T-helper 2 cell (primary cell): Measurements from ENCODE around the gene DNAL4.
"Not testable (repeated sequence)": the region's sequence is repeated elsewhere in the genome, so short reads cannot be mapped to it uniquely, and the experiment has no call there.

Experiments used
- DNase-seq, 5 experiments: peaks; one replicate each; pipeline versions ENCODE4 v3.0.0 to v3.0.0-alpha.2; 2012 to 2022

Gene DNAL4

GRCh38 chr22:38826801-38827200 is 32.9 kb upstream of the DNAL4 start:
- no peak for DNase-seq

GRCh38 chr22:38826386-38826785 is 32.4 kb upstream of the DNAL4 start:
- DNase-seq = no peak

GRCh38 chr22:38824585-38824984 is 30.6 kb upstream of the DNAL4 start:
- peak in 1 of 5 experiments; percentile 56 for DNase-seq

DNA sequence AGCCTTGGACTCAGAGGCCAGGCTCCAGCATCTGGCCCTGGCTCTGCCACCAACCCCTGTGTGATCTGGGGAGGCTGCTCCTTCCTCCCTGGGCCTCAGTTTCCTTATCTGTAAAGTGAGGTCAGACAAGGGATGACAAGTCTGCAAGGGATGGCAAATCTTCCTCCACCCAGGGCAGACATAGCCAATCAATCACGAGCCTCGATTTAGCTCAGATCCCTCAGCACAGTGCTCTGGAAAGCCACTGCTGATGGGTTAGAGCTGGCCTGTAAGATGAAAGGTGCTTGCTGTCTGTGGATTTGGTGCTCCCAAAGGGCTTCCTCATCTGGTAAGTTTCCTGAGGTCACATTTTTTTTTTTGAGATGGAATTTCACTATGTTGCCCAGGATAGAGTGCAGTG is 29.7 kb upstream of the DNAL4 start:
- no peak for DNase-seq

GRCh38 chr22:38823076-38823475 is 29.1 kb upstream of the DNAL4 start:
- DNase-seq = no peak

GRCh38 chr22:38820020-38820419 is 26.1 kb upstream of the DNAL4 start:
- no peak for DNase-seq

- no peak for DNase-seq
Measured at GRCh38 chr22:38819387-38819940, 25.5 kb upstream of the DNAL4 start.

DNA sequence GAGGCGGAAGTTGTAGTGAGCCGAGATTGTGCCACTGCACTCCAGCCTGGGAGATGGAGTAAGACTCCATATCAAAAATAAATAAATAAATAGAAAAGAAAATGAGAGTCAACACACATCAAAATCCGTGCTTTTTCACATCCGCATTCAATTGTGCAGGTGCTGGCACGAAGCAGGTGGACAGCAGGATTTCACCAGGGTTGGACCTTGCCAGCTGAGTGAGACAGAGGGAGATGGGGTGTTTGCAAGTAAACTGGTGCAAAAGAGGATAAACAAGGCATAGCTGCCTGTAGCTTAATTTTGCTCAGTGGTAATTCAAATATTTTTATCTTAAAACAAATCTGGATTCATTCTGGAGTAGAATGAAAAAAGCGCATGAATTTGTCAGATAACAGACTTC is 23.3 kb upstream of the DNAL4 start:
- DNase-seq = no peak

DNA sequence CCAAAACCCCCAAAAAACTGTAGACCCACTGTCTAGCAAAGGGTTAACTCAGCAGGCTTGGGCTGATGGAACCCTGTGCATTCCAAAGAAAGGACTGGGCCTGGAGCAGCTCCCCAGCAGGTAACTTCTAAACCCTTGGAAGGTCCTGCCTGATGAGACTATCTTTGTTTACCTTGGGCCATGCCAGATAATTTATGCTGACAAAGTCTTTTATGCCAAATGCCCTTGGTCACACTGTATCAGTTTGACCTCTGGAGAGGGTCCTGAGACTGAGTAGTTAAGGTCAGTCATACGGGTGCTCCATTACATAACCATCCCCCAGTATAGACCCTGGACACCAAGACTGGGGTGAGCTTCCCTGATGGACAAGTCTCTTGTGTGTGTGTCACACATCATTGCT is 21.9 kb upstream of the DNAL4 start:
- no peak for DNase-seq

DNA sequence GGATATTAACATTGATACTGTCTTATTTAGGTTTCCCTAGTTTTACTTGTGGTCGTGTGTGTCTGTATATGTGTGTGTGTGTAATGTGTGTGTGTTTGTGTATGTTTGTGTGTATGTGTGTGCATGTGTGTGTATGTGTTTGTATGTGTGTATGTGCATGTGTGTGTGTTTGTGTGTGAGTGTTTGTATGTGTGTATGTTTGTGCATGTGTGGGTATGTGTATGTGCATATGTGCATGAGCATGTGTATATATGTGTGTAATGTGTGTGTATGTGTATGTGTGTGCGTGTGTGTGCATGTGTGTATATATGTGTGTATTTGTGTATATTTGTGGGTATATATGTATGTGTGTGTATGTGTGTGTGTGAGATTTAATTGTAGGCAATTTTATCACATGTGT is 17.3 kb upstream of the DNAL4 start:
- DNase-seq = no peak

DNA sequence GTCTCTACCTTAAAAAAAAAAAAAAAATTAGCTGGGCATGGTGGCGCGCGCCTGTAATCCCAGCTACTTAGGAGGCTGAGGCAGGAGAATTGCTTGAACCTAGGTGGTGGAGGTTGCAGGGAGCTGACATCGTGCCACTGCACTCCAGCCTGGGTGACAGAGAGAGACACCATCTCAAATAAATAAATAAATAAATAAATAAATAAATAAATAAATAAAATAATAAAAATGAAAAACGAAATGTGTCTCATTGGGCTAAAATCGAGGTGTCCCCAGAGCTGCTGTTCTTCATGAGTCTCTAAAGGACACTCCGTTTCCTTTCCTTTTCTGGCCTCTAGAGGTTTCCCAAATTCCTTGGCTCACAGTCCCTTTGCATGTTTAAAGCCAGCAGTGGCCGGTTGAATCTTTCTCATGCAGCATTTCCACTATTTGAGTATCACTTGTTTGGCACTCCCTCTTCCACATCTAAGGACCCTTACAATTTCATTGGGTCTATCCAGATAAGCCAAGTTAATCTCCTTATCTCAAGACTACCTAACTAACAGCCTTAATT is 11.2 kb upstream of the DNAL4 start:
- not testable (repeated sequence) for DNase-seq

DNA sequence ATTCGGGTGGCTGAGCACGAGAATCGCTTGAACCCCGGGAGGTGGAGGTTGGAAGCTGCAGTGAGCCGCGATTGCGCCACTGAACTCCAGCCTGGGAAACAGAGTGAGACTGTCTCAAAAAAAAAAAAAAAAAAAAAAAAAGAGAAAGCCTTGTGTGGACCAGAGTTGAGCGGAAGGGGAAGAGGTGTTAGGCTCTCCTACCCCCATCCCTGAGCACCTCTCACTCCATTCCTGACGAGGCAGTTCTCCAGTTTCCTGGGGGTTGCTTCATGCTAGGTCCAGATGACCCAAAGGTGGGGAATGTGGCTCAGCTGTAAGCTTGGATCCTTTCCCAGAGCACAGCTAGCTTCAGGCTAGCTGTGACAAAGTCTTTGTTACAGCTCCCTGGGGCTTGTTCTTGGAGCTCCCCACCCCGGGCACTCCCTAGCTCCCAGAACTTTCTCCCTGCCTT is 8.8 kb upstream of the DNAL4 start:
- DNase-seq = no peak

DNA sequence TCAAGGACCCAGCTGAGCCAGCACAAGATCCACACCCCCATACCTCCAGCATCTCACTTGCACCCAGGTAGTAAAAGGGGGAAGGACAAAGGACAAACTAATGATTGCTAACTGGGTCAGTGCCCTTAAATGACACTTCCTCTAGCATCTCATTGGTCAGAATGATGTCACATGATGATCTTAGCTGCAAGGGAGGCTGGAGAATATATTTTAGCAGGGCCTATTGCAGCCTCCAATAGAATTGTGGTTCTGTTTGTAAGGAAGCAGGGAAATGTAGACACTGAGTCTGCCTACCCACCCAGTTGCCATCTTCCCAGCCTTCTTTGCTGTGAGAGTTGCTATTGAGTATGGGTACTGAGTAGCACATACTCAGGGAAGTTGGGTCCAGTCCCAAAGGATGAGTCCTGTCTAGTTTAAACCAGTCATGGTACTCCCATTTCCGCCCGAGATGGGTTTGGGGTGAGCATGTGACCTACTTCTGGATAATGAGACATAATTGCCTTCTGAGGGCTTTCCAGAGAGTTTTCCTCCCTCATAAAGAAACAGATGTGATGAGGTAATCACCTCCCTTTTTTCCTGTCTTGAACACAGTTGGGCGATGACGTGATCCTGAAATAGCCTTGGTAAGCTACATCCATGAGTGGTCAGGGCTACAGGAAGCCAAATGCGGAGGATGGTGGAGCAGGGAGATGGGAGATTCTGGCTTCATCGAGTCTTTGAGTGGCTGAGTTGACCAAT is 5.5 kb upstream of the DNAL4 start:
- no peak for DNase-seq

DNA sequence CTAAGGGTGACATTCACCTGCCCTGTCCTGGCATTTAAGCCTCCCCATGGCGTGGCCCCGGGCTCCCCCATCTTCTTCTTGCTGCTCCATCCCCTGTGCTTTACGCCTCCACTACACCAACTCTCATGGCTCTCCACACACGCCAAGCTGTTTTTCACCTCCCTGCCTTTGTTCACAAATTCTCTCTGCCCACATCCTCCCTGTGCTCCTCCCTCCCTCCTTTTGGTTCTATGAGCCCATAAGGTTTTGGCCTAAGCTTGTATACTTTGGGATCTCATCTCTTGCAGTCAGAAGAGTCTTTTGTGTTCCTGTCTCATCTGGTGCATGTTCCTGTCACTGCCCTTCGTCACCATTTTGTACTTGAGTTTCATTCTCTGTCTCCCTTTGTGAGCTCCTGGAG is 4.6 kb upstream of the DNAL4 start:
- no peak for DNase-seq

DNA sequence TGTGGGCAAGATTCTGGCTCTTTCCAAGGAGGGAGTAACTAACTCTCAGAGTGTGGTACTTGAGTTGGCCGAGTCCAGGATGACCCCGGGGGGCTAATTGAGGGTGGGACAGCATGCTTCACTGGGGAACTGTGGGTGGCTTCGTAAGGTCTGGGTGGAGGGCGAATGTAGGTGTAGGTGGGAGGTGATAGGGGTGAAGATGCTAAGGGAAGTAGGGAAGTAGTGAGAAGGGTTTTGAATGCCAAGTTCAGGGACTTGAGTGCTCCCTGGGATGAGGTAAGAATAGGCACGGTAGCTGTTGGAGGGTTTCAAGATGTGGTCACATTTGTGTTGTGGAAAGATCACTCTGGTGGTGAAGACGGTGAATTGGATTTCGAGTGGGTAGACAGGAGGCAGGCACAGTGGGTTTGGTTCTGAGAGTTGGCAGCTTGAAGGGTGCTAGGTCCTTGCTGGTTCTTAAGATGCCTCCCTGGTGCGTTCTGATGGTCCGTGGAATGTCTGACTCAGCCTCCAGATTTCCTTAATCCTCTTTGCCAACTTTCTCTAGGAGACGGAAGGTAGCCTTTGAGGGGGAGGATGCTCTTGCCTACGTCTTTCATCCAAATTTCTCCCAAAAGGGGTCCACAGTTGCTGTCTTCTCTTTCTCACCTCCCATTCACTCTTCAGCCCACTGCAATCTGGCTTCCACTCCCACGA is 2.5 kb upstream of the DNAL4 start:
- DNase-seq = no peak

- DNase-seq = no peak
Measured at GRCh38 chr22:38795569-38795968, 1.6 kb upstream of the DNAL4 start.

DNA sequence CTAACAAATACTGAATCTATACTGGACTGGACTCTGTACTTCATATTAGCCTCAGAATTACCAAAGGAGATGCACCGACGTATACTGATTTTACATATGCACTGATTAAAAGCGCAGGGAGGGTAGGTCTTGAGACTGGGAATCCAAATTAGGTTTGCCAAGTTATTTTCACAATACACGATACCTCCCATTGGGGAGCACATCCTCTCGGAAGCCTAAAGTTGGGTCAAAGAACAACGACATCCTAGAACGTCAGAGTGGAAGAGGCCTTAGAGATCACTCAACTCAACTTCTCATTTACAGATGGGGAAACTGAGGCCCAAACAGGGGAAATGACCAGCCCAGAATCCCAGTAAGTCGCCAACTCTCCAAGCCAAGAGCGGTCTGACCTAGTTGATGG is 626 bp downstream of the DNAL4 start:
- no peak for DNase-seq

DNA sequence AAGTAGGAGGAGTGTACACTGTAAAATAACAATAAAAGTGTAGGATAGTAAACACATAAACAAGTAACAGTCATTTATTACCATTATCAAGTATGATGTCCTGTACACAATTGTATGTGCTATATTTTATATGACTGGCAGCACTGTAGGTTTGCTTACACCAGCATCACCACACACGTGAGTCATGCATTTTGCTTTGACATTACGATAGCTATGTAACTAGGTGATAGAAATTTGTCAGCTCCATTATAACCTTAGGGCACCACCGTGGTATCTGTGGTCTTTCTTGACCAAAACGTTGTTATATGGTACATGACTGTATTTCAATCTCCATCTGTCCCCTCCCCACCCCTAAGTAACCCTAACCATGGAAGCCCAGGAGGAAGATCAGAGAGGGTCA is 1.1 kb downstream of the DNAL4 start:
- peak in 1 of 5 experiments; percentile 14 for DNase-seq

DNA sequence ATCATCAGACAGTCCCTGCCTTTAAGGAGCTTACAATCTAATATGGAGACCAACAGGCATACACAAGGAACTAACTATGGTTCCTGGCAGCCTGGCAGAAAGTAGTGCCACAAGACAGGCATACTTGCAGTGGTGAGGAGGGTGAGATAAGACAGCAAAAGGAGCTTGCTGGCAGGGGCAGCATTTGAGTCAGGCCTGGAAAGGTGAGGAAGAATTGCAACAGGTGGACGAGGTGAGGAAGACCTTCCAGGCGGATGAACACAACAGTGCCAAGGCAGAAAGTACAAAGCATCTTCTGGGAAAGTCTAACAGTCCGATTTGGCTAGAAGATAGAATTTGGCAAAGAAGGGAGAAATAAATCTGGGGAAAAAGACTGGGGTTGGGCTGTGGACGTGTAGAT is 4.3 kb downstream of the DNAL4 start:
- DNase-seq = no peak

DNA sequence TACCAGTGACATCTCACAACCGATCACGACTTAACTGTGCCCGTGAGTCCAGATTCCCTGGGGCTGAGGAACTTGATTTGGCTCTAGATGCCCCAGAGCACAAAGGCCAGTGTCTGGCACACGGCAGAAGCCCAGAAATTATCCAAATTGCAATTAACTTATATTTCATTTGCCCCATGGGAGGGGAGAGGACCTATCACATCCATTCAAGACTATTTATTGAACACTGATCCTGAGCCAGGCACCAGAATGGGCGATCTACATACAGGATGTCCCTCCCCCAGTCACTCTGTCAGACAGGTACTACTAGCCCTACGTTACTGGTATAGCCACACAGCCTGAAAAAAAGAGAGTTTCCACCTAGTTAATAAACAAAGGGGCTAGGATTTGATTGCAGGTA is 5.1 kb downstream of the DNAL4 start:
- no peak for DNase-seq

- no peak for DNase-seq
Measured at GRCh38 chr22:38788021-38788816, 5.7 kb downstream of the DNAL4 start.

GRCh38 chr22:38786631-38787030 is 7.3 kb downstream of the DNAL4 start:
- DNase-seq = no peak

- no peak for DNase-seq
Measured at GRCh38 chr22:38784856-38785255, 9.1 kb downstream of the DNAL4 start.
